H1 (cell line): Measurements from ENCODE around the gene UBD. TPM values are rescaled to one million over a fixed set of nuclear protein-coding genes. Genes with fewer than 3 reads are reported as not detected.
A peak's percentile ranks its signal among the peaks of the same experiment; 100 is the strongest.

Experiments
- CTCF ChIA-PET: fragments of 300-600 bp; sonication (Branson Sonifier 250); formaldehyde crosslinking; loops from one replicate; lab custom pipeline; 2021; ENCODE audit not compliant: partially characterized antibody; lab: Charles Lee
- POLR2A ChIA-PET: fragments of 300-600 bp; sonication (Branson Sonifier 250); formaldehyde crosslinking; loops from one replicate; lab custom pipeline; 2021; ENCODE audit warnings: inconsistent platforms; ENCODE audit not compliant: partially characterized antibody; lab: Charles Lee
- DNase-seq, 2 experiments: peaks; one replicate each; pipeline versions ENCODE4 v3.0.0 to v3.0.0-alpha.2; 2010 to 2022; ENCODE audit warnings: low spot score in 2 of 2, low read depth in 1 of 2, mixed read lengths in 1 of 2
- FAIRE-seq: peaks from 2 replicates; lab custom pipeline; 2011; peaks lifted over from hg19 to GRCh38; lab: Jason Lieb, UNC
- H2AFZ ChIP-seq: 2 replicates; pipeline ENCODE4 v1.8.1; 2012; ENCODE audit warnings: low read length, inconsistent platforms
- H2AK5ac ChIP-seq: 2 replicates; pipeline ENCODE4 v1.6.1; 2013; ENCODE audit warnings: low read depth, low read length
- H2BK120ac ChIP-seq: replicated peaks from 2 replicates; pipeline ENCODE3; 2013; ENCODE audit warnings: low read depth, low read length, inconsistent platforms
- H2BK12ac ChIP-seq: 2 replicates; pipeline ENCODE4 v1.6.1; 2013; ENCODE audit warnings: low read depth, low read length
- H2BK15ac ChIP-seq: 2 replicates; pipeline ENCODE4 v1.6.1; 2013; ENCODE audit warnings: low read length
- H2BK20ac ChIP-seq: 2 replicates; pipeline ENCODE4 v1.6.1; 2013; ENCODE audit warnings: low read length
- H2BK5ac ChIP-seq: 2 replicates; pipeline ENCODE4 v1.6.1; 2013; ENCODE audit warnings: low read depth, low read length
- H3K14ac ChIP-seq: 2 replicates; pipeline ENCODE4 v1.6.1; 2013; ENCODE audit warnings: inconsistent platforms; ENCODE audit not compliant: insufficient read length
- H3K18ac ChIP-seq: 2 replicates; pipeline ENCODE4 v1.6.1; 2013; ENCODE audit warnings: low read length; ENCODE audit errors: extremely low read depth
- H3K23ac ChIP-seq: 2 replicates; pipeline ENCODE4 v1.6.1; 2013; ENCODE audit warnings: inconsistent platforms; ENCODE audit not compliant: insufficient read length
- H3K23me2 ChIP-seq: 2 replicates; pipeline ENCODE4 v1.6.1; 2013; ENCODE audit warnings: low read depth, low read length
- H3K27ac ChIP-seq: 2 replicates; pipeline ENCODE4 v1.6.1; 2011; ENCODE audit warnings: low read depth, low read length, inconsistent platforms
- H3K27me3 ChIP-seq, 4 experiments: replicated peaks in 1 of 4; 1 replicate in 1 of 4; 2 replicates in 3 of 4; pipeline versions ENCODE4 v1.6.1 to v1.8.1; 2011 to 2013; ENCODE audit warnings: low read length in 3 of 4, mild to moderate bottlenecking in 3 of 4, inconsistent platforms in 2 of 4, mixed read lengths in 2 of 4, moderate library complexity in 1 of 4; ENCODE audit not compliant: control insufficient read depth in 3 of 4, insufficient read depth in 3 of 4; ENCODE audit errors: extremely low read depth in 1 of 4
- H3K36me3 ChIP-seq, 4 experiments: 2 replicates each; pipeline versions ENCODE4 v1.6.1 to v1.8.1; 2011 to 2013; ENCODE audit warnings: mild to moderate bottlenecking in 4 of 4, low read length in 3 of 4, moderate library complexity in 2 of 4, control low read depth in 1 of 4, inconsistent platforms in 1 of 4; ENCODE audit not compliant: insufficient read depth in 4 of 4, control insufficient read depth in 2 of 4
- H3K4ac ChIP-seq: replicated peaks from 2 replicates; pipeline ENCODE3; 2013; ENCODE audit warnings: low read length, low read depth, mixed read lengths, inconsistent platforms; ENCODE audit not compliant: insufficient read length
- H3K4me1 ChIP-seq, 4 experiments: replicated peaks in 1 of 4; 1 replicate in 1 of 4; 2 replicates in 3 of 4; pipeline versions ENCODE4 v1.6.1 to v1.8.1; 2011 to 2013; ENCODE audit warnings: low read length in 3 of 4, inconsistent platforms in 2 of 4, mixed read lengths in 1 of 4; ENCODE audit not compliant: insufficient read depth in 4 of 4, control insufficient read depth in 3 of 4
- H3K4me2 ChIP-seq, 2 experiments: 2 replicates each; pipeline versions ENCODE4 v1.6.1 to v1.8.1; 2011 to 2013; ENCODE audit warnings: low read depth in 2 of 2, low read length in 2 of 2, control low read depth in 1 of 2, inconsistent platforms in 1 of 2, mild to moderate bottlenecking in 1 of 2; ENCODE audit not compliant: insufficient read depth in 1 of 2
- H3K4me3 ChIP-seq, 4 experiments: fragments of 200-600, 300-600 bp in 1 of 4; sonication (generic), shearing (Covaris generic), sonication (Bioruptor Twin) in 1 of 4; 2 replicates each; pipeline versions ENCODE4 v1.5.1 to v1.8.1; 2011 to 2016; ENCODE audit warnings: low read length in 4 of 4, low read depth in 3 of 4, control low read depth in 2 of 4, inconsistent platforms in 2 of 4, mild to moderate bottlenecking in 2 of 4, mixed read lengths in 1 of 4, moderate library complexity in 1 of 4; ENCODE audit not compliant: insufficient read depth in 2 of 4; ENCODE audit errors: extremely low read depth in 1 of 4
- H3K56ac ChIP-seq: replicated peaks from 2 replicates; pipeline ENCODE3; 2013; ENCODE audit warnings: low read depth, mild to moderate bottlenecking, mixed read lengths, low read length, inconsistent platforms; ENCODE audit not compliant: insufficient read length
- H3K79me1 ChIP-seq: 2 replicates; pipeline ENCODE4 v1.6.1; 2013; ENCODE audit warnings: low read depth, low read length, control low read depth
- H3K79me2 ChIP-seq, 2 experiments: 2 replicates each; pipeline versions ENCODE4 v1.6.1 to v1.8.1; 2012 to 2013; ENCODE audit warnings: low read length in 2 of 2, mild to moderate bottlenecking in 2 of 2, inconsistent platforms in 1 of 2; ENCODE audit not compliant: insufficient read depth in 2 of 2, control insufficient read depth in 1 of 2
- H3K9ac ChIP-seq, 4 experiments: replicated peaks in 1 of 4; 1 replicate in 1 of 4; 2 replicates in 3 of 4; pipeline versions ENCODE4 v1.6.1 to v1.8.1; 2011 to 2013; ENCODE audit warnings: low read depth in 3 of 4, low read length in 3 of 4, control low read depth in 2 of 4, mild to moderate bottlenecking in 2 of 4, moderate library complexity in 2 of 4, inconsistent platforms in 1 of 4; ENCODE audit errors: extremely low read depth in 1 of 4
- H3K9me3 ChIP-seq, 2 experiments: 2 replicates each; pipeline versions ENCODE4 v1.6.1 to v1.8.1; 2012 to 2013; ENCODE audit warnings: mild to moderate bottlenecking in 2 of 2, moderate library complexity in 2 of 2, control low read depth in 1 of 2, inconsistent platforms in 1 of 2, low read depth in 1 of 2, low read length in 1 of 2, mixed read lengths in 1 of 2; ENCODE audit not compliant: insufficient read depth in 2 of 2
- H4K20me1 ChIP-seq, 2 experiments: replicated peaks in 1 of 2; 2 replicates each; pipeline versions ENCODE3 to v1.8.1; 2011 to 2013; ENCODE audit warnings: inconsistent platforms in 2 of 2, low read length in 2 of 2, mild to moderate bottlenecking in 1 of 2; ENCODE audit not compliant: insufficient read depth in 2 of 2, control insufficient read depth in 1 of 2
- H4K5ac ChIP-seq: 2 replicates; pipeline ENCODE4 v1.6.1; 2013; ENCODE audit warnings: low read length, low read depth, mixed read lengths, inconsistent platforms; ENCODE audit not compliant: insufficient read length
- H4K8ac ChIP-seq: 2 replicates; pipeline ENCODE4 v1.8.0; 2013; ENCODE audit warnings: mild to moderate bottlenecking, moderate library complexity, low read length, inconsistent platforms; ENCODE audit not compliant: insufficient read depth; ENCODE audit errors: extremely low read depth
- H4K91ac ChIP-seq: replicated peaks from 2 replicates; pipeline ENCODE3; 2013; ENCODE audit warnings: low read length, mixed read lengths, inconsistent platforms; ENCODE audit not compliant: insufficient read length
- BCL11A ChIP-seq, 2 experiments: IDR thresholded peaks; one replicate each; pipeline ENCODE4 v1.6.1; 2011; ENCODE audit warnings: low read depth in 2 of 2, low read length in 2 of 2, mild to moderate bottlenecking in 2 of 2
- BRCA1 ChIP-seq: IDR thresholded peaks from 2 replicates; pipeline ENCODE4 v1.6.1; 2012; ENCODE audit warnings: low read depth, low read length, improper control_type of control experiment
- CHD2 ChIP-seq: IDR thresholded peaks from 2 replicates; pipeline ENCODE4 v1.6.1; 2012; ENCODE audit warnings: low read length, improper control_type of control experiment
- GABPA ChIP-seq: IDR thresholded peaks from 2 replicates; pipeline ENCODE4 v1.6.1; 2011; ENCODE audit warnings: mild to moderate bottlenecking, low read length, moderate library complexity, borderline replicate concordance; ENCODE audit not compliant: insufficient read depth
- JUN ChIP-seq: IDR thresholded peaks from 2 replicates; pipeline ENCODE4 v1.6.1; 2011; ENCODE audit warnings: low read depth, mild to moderate bottlenecking, improper control_type of control experiment, low read length
- KDM1A ChIP-seq: fragments of 200-600, 300-600 bp; sonication (generic); IDR thresholded peaks from 2 replicates; pipeline ENCODE4 v1.7.1; 2016; ENCODE audit warnings: mild to moderate bottlenecking, low read length, borderline replicate concordance
- KDM5A ChIP-seq: fragments of 200-600 bp; IDR thresholded peaks from 2 replicates; pipeline ENCODE4 v1.7.1; 2012; ENCODE audit warnings: mild to moderate bottlenecking, low read length, inconsistent platforms, mixed read lengths
- NRF1 ChIP-seq: IDR thresholded peaks from 2 replicates; pipeline ENCODE4 v1.6.1; 2011; ENCODE audit warnings: mild to moderate bottlenecking, low read depth, low read length, improper control_type of control experiment
- POLR2AphosphoS5 ChIP-seq: IDR thresholded peaks from 2 replicates; pipeline ENCODE4 v1.6.1; 2011; ENCODE audit warnings: low read depth, low read length
- RFX5 ChIP-seq: IDR thresholded peaks from 2 replicates; pipeline ENCODE4 v1.6.1; 2011; ENCODE audit warnings: low read depth, low read length, improper control_type of control experiment, borderline replicate concordance
- RNF2 ChIP-seq: fragments of 200-900, 300-1000 bp; sonication (generic); IDR thresholded peaks from 2 replicates; pipeline ENCODE4 v1.7.1; 2016; ENCODE audit warnings: borderline replicate concordance, low read depth, mild to moderate bottlenecking, antibody characterized with exemption, low read length; ENCODE audit not compliant: poor library complexity, severe bottlenecking; ENCODE audit errors: missing control alignments
- SP2 ChIP-seq: IDR thresholded peaks from 2 replicates; pipeline ENCODE4 v1.6.1; 2012; ENCODE audit warnings: mild to moderate bottlenecking, low read length, inconsistent platforms
- TAF7 ChIP-seq: optimal IDR thresholded peaks from 2 replicates; pipeline ENCODE3; 2011; ENCODE audit warnings: low read depth, mild to moderate bottlenecking, inconsistent platforms, low read length, moderate library complexity, borderline replicate concordance
- ZNF274 ChIP-seq: IDR thresholded peaks from 2 replicates; pipeline ENCODE4 v1.7.0; 2012; ENCODE audit warnings: low read length, borderline replicate concordance; ENCODE audit errors: extremely low read depth
- WGBS, 2 experiments: shearing (Covaris generic) in 1 of 2; methylation state at CpG; one replicate each; pipeline versions ENCODE4 v1.1.6 to v1.1.7; 2013 to 2015; ENCODE audit warnings: low lambda C conversion rate in 2 of 2, mixed read lengths in 2 of 2, inconsistent platforms in 1 of 2, low coverage in 1 of 2, missing lambda C conversion rate in 1 of 2; ENCODE audit not compliant: insufficient replicate concordance in 2 of 2, insufficient coverage in 1 of 2, insufficient read length in 1 of 2; ENCODE audit errors: extremely low coverage in 1 of 2, missing lambda C conversion rate in 1 of 2; 5-methylcytosine and 5-hydroxymethylcytosine counted together
- polyA plus RNA-seq, 7 experiments: library from polyadenylated mRNA; depleted of rRNA in 3 of 7; stranded (reverse) in 5 of 7; unstranded in 2 of 7; fragments of >200 nt in 5 of 7; fragments of 200-250 nt in 2 of 7; gene quantifications; 1 replicate in 5 of 7; 2 replicates in 1 of 7; 4 replicates in 1 of 7; pipeline versions ENCODE4 v1.2.1 to v1.2.3, GENCODE V29; 2011 to 2013; ENCODE audit warnings: missing spikeins in 2 of 7, mixed read lengths in 2 of 7
- total RNA-seq: library from RNA; stranded (reverse); fragmentation: NEBNext Ultra II Directional; extraction: Animal tissue kit (Norgen Biotek cat#: 25700); gene quantifications from 2 replicates; pipeline ENCODE4 v1.2.1, GENCODE V29; 2021

UBD gene
- total and polyA plus RNA-seq, 2 of the 8 experiments (the other 6 are each of a cell fraction or from before 2014, with no cell fraction given) = 0.23 TPM; not detected in 1

- 72% methylated on average over 8 of the region's 8 CpGs; no CpG with 5 or more reads in 1 of the 2 experiments for WGBS, 2 experiments
- Histone ChIP-seq H3K9ac (no peak overlapping the region), H2BK15ac (no peak overlapping the region), H3K79me2 (no peaks in the 10 kb centered on the region), H4K8ac (no peak overlapping the region), H4K5ac (no peak overlapping the region), H3K23ac (no peak overlapping the region), H3K4me2 (no peak overlapping the region), H2AK5ac (no peak overlapping the region), H4K91ac (no peak overlapping the region), H2BK5ac (no peak overlapping the region), H3K14ac (no peak overlapping the region), H3K4me3 (no peak overlapping the region), H3K56ac (no peak overlapping the region), H4K20me1 (no peaks in the 10 kb centered on the region), H3K36me3 (no peaks in the 10 kb centered on the region), H2BK120ac (no peak overlapping the region), H3K27me3 (no peaks in the 10 kb centered on the region), H3K79me1 (no peaks in the 10 kb centered on the region), H3K23me2 (no peaks in the 10 kb centered on the region), H2AFZ (no peak overlapping the region), H3K27ac (no peak overlapping the region), H3K4me1 (peaks cover 0 to 7% (median 0%) of the 10 kb centered on the region in 4 experiments; a peak in 4 of 7 replicates), H3K4ac (no peak overlapping the region), H3K18ac (no peak overlapping the region), H2BK20ac (no peak overlapping the region), H3K9me3 (peaks cover 7 to 15% of the 10 kb centered on the region in 2 experiments), H2BK12ac (no peak overlapping the region)
- ChIA-PET CTCF (no interaction called here), POLR2A (no interaction called here)
- DNase-seq (peak in 1 of 2 experiments; percentile 8), FAIRE-seq (no peak)
- TF ChIP-seq BRCA1 = no peak
- no peak for TF ChIP-seq RFX5
- TF ChIP-seq CHD2 = no peak
- TF ChIP-seq BCL11A (IDR thresholded peaks at IDR 0.05; ENCODE audit: low read depth in 2 of 2, low read length in 2 of 2) = no peak
- no peak for TF ChIP-seq GABPA
- no peak for TF ChIP-seq TAF7
- no peak for TF ChIP-seq SP2
- no peak for TF ChIP-seq RNF2
- no peak for TF ChIP-seq JUN
- TF ChIP-seq ZNF274 = no peak
- no peak for TF ChIP-seq NRF1
- no peak for TF ChIP-seq KDM5A
- TF ChIP-seq KDM1A = no peak
- TF ChIP-seq POLR2AphosphoS5 = no peak
Measured at GRCh38 chr6:29521006-29521680, 38.4 kb downstream of the UBD start.
